ENCODE results near the gene ACP2.

DNA sequence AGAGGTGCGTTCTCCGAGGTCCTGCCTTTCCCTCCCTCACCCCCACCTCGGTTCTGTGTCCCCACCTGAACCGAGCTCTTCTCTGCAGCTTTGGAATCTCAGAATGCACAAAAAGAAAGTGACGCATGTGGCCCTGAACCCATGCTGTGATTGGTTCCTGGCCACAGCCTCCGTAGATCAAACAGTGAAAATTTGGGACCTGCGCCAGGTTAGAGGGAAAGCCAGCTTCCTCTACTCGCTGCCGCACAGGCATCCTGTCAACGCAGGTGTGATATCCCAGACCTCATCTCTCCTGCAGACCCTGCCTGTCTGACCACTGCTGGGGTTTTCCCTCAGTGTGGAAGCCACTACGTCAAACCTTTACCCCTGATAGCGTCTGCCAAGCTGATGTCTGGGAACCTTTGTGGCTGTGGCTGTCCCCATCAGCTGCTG lies 13.9 kb downstream of the ACP2 start:
- TF ChIP-seq POLR2AphosphoS5 (IDR thresholded peaks at IDR 0.05) = no peak
- no peak for TF ChIP-seq POLR2A (IDR thresholded peaks at IDR 0.05)
